Measurements from ENCODE around the gene ZNF778. TPM values are rescaled to one million over a fixed set of nuclear protein-coding genes. Genes with fewer than 3 reads are reported as not detected.

ZNF778 gene
- total and polyA plus RNA-seq, 2 of the 13 experiments (the other 11 are each of a cell fraction or from before 2014, with no cell fraction given): 3.8 to 7.2 TPM

GRCh38 chr16:89232107-89232506 lies 14.6 kb downstream of the ZNF778 start (continued):
- TF ChIP-seq HNRNPH1 (optimal IDR thresholded peaks at IDR 0.05; ENCODE audit: low read depth, low read length): no peak
- peak; percentile 44; the same call in 1 of the 2 replicates for TF ChIP-seq ZFX (CRISPR knock-in tag; IDR thresholded peaks at IDR 0.05; ENCODE audit: low read depth)
- no peak for TF ChIP-seq ZMYM2 (CRISPR knock-in tag; IDR thresholded peaks at IDR 0.05)
- no peak for TF ChIP-seq KMT2B (CRISPR knock-in tag; IDR thresholded peaks at IDR 0.05)
- TF ChIP-seq, protein P1, sequence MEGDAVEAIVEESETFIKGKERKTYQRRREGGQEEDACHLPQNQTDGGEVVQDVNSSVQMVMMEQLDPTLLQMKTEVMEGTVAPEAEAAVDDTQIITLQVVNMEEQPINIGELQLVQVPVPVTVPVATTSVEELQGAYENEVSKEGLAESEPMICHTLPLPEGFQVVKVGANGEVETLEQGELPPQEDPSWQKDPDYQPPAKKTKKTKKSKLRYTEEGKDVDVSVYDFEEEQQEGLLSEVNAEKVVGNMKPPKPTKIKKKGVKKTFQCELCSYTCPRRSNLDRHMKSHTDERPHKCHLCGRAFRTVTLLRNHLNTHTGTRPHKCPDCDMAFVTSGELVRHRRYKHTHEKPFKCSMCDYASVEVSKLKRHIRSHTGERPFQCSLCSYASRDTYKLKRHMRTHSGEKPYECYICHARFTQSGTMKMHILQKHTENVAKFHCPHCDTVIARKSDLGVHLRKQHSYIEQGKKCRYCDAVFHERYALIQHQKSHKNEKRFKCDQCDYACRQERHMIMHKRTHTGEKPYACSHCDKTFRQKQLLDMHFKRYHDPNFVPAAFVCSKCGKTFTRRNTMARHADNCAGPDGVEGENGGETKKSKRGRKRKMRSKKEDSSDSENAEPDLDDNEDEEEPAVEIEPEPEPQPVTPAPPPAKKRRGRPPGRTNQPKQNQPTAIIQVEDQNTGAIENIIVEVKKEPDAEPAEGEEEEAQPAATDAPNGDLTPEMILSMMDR (CRISPR knock-in tag; IDR thresholded peaks at IDR 0.05): peak; percentile 27; the same call in 1 of the 2 replicates
- TF ChIP-seq SP1 (IDR thresholded peaks at IDR 0.05): no peak
- TF ChIP-seq SP1 (CRISPR knock-in tag; IDR thresholded peaks at IDR 0.05): no peak
- no peak for TF ChIP-seq RAD21 (CRISPR knock-in tag; IDR thresholded peaks at IDR 0.05)
- no peak for TF ChIP-seq GPN1 (CRISPR knock-in tag; IDR thresholded peaks at IDR 0.05; ENCODE audit: borderline replicate concordance)
- TF ChIP-seq YY1 (IDR thresholded peaks at IDR 0.05; ENCODE audit: insufficient read depth, insufficient replicate concordance, low read depth, low read length): no peak
- TF ChIP-seq ZNF142 (CRISPR knock-in tag; IDR thresholded peaks at IDR 0.05): no peak
- no peak for TF ChIP-seq HMGA1 (CRISPR knock-in tag; conservative IDR thresholded peaks at IDR 0.05)
- TF ChIP-seq SNAPC4 (CRISPR knock-in tag; IDR thresholded peaks at IDR 0.05): no peak
- TF ChIP-seq EP300 (IDR thresholded peaks at IDR 0.05; ENCODE audit: low read depth in 2 of 2, low read length in 2 of 2): peak in 1 of 2 experiments; percentile 59; a peak in 1 of 4 replicates
- peak; percentile 53; the same call in 1 of the 2 replicates for TF ChIP-seq EP300 (CRISPR knock-in tag; IDR thresholded peaks at IDR 0.05; ENCODE audit: borderline replicate concordance)
- no peak for TF ChIP-seq ZNF546 (CRISPR knock-in tag; conservative IDR thresholded peaks at IDR 0.05)
- TF ChIP-seq, protein P2, sequence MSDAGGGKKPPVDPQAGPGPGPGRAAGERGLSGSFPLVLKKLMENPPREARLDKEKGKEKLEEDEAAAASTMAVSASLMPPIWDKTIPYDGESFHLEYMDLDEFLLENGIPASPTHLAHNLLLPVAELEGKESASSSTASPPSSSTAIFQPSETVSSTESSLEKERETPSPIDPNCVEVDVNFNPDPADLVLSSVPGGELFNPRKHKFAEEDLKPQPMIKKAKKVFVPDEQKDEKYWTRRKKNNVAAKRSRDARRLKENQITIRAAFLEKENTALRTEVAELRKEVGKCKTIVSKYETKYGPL (CRISPR knock-in tag; IDR thresholded peaks at IDR 0.05): no peak
- no peak for TF ChIP-seq POLR2AphosphoS5 (IDR thresholded peaks at IDR 0.05; ENCODE audit: low read depth, low read length)

Data from HepG2 (cell line).